DMS 273 treated with DMSO at 0.1 percent for 48 hours (cell line): ENCODE measurements around the gene TMEM14C.

ENCODE experiments used
- DNase-seq: peaks from one replicate; lab custom pipeline; 2025; lab: John Stamatoyannopoulos, UW

Gene TMEM14C

GRCh38 chr6:10763006-10763405 is 40.1 kb downstream of the TMEM14C start:
- DNase-seq: no peak

- no peak for DNase-seq
These were observed 46.5 kb downstream of the TMEM14C start for GRCh38 chr6:10769419-10769818.

- DNase-seq: no peak
These were observed 48.6 kb downstream of the TMEM14C start for GRCh38 chr6:10771371-10771894.

GRCh38 chr6:10778230-10778629 is 55.4 kb downstream of the TMEM14C start:
- DNase-seq: no peak

- DNase-seq: no peak
These were observed 56.2 kb downstream of the TMEM14C start for GRCh38 chr6:10779076-10779475.
